GM18873 (cell line): Measurements from ENCODE around the gene MC1R.

ENCODE experiments used
- ATAC-seq: cut with Tn5 transposase; IDR thresholded peaks from one replicate; pipeline ENCODE4 v1.9.1; 2021; ENCODE audit warnings: mild to moderate bottlenecking, moderate library complexity, moderate number of reproducible peaks; ENCODE audit not compliant: unreplicated experiment, low FRiP score

The MC1R gene

DNA sequence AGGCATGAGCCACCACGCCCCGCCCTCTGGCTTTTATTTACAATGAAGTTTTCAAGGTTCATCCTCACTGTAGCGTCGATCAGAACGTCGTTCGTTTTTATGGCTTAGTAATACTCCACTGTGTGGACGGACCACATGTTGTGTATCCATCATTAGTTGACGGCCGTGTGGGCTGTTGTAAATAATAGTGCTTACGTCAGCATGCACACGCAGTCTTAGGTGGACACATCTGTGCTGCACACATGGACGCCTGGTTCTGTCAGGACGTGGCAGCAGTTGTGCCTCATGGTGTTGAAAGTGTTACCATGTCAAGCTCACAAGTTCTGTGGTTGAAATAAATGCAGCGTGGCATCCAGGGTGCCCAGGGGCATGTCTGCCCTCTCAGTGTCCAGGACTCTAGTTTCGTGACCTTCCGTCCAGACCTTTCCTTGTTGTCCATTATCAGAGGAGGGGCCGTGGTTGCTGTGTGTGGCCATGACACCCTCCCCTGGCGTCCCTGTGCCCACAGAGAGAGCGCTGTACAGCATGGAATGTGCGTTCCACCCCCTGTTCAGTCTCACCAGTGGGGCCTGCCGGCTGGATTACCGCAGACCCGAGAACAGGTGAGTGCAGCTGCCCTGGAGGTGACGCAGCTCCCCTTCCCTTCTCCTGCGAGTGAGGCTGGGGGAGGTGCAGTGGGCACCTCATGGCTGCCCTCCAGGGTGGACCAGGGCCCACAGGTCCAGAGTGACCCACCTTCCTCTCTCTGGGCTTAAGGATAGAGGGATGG is 23.0 kb upstream of the MC1R start:
- no peak for ATAC-seq

DNA sequence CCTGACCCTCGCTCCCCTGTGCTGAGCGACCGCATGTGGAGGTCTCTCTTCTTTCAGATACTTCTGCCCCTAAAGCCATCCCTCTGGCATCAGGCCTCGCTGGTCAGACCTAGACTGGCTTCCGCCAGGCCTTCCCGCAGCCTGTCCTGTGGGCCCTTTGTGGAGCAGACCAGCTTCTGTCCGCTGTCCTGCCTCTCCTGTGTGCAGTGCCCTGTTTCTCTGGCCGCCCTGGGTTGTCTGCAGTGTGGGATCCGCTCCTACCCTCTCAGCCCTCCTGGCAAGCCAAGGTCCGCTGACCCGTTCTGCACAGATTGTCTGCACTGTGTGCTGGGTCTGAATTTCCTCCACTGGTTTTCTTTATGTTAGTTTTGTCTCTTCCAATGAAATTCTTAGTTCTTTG is 21.5 kb upstream of the MC1R start:
- ATAC-seq: no peak

DNA sequence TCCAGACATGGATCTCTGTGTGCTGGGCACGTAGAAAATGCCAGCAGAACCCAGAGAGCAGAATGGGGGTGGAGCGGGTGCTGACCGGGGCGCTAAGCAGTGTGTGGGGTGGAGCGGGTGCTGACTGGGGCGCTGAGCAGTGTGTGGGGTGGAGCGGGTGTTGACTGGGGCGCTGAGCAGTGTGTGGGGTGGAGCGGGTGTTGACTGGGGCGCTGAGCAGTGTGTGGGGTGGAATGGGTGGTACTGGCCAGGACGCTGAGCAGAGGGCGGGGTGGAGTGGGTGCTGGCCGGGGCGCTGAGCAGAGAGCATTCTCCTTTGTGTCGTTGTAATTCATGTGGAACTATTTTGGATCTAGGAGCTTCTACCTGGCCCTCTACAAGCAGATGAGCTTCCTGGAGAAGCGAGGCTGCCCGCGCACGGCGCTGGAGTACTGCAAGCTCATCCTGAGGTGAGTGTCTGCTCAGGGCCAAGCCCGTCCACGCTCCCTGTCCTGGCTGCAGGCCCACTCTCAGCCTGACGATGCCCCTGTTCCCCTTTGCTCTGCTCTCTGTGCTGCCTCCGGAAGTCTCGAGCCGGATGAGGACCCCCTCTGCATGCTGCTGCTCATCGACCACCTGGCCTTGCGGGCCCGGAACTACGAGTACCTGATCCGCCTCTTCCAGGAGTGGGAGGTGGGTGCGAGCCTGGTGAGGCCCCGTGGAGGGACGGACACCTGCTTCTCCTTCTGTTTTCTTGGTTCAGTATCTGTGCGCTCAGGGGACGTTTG is 20.3 kb upstream of the MC1R start:
- ATAC-seq: no peak

DNA sequence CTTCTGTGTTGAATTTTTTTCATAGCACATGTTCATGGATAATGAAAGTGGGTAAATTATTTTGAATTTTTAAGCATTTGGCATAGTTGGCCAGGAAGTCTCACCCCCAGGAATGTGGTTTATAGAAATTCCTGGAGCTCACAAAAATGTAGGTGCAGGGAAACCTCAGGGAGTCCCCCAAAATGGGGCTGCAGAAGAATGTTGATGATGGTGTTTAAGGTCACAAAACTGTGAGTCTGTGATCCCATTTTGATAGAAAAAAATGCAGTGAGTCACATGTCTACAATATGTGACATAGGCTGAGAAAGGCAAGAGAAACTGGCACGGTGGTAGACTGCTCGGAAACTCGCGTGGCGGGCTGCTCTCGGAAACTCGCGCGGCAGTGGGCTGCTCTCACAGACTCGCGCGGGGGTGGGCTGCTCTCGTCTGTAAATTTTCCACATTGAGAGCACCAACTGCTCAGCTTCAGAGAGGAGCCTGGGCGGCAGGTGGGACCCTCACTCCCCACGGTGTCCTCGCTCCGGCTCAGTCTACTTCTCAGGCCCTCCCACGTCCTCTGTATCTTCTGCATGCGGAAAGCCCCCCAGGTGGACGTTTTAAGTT is 18.7 kb upstream of the MC1R start:
- ATAC-seq: no peak

DNA sequence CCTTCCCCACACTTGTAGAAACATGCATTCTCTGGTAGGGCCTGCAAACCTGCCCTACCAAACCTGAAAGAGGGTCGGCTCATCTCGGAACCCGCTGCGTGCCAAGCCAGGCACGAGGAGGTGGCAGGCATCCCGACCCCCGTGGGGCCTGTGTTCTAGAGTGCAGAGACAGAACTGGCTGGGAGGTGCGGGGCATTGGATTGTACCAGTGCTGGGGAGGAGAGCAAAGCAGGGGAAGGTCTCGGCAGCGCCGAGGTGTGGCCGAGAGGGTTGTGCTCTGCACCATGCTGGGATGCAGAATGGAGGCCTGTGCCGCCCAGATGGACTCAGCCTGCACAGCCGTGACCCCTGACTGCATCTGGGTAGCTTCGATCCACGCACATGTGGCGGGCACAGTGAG is 17.8 kb upstream of the MC1R start:
- ATAC-seq: no peak

DNA sequence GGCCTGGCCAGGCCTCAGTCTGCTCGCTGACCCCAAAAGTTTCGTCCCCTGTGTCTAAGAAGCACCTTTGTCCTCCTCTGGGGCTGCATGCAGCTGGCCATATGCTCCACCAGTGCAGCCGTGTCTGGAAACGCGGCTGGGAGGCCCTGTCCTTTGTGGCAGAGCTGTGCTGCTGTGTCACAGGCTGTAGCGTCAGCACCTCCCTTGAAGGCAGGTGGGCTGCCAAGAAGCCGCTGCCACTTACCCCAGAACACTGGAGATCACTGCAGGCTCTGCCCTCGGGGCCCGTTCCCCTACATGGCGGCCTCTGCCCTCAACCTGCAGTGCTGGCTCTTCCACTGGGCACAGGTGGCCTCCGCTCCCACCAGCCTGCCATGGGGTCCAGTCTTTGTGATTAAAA is 15.7 kb upstream of the MC1R start:
- no peak for ATAC-seq

DNA sequence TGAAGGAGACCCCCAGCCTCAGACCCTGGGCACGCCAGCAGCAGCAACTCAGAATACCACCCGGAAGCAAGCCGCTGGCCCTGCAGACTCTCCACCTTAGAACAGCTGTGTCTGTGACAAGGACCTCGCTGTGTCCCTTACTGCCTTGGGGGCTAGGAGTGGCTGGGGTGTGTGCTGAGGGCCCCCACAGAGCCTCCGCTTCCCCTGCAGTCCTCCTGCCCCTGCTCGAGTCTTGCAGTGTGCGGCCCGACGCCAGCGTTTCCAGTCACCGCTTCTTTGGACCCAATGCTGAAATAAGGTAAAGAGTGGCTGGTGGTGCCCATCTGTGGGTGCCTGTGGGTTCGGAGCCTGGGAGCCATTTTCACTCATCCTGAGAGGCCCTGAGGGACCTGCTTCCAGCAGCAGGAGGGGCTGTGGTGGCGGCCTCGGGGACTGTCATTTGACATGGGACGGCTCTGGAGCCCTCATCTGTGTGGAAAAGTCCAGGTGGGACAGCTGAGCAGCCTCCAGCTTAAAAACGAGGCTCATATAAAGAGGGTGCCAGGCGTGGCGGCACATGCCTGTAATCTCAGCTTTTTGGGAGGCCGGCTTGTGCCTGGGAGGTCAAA is 14.7 kb upstream of the MC1R start:
- ATAC-seq: no peak

DNA sequence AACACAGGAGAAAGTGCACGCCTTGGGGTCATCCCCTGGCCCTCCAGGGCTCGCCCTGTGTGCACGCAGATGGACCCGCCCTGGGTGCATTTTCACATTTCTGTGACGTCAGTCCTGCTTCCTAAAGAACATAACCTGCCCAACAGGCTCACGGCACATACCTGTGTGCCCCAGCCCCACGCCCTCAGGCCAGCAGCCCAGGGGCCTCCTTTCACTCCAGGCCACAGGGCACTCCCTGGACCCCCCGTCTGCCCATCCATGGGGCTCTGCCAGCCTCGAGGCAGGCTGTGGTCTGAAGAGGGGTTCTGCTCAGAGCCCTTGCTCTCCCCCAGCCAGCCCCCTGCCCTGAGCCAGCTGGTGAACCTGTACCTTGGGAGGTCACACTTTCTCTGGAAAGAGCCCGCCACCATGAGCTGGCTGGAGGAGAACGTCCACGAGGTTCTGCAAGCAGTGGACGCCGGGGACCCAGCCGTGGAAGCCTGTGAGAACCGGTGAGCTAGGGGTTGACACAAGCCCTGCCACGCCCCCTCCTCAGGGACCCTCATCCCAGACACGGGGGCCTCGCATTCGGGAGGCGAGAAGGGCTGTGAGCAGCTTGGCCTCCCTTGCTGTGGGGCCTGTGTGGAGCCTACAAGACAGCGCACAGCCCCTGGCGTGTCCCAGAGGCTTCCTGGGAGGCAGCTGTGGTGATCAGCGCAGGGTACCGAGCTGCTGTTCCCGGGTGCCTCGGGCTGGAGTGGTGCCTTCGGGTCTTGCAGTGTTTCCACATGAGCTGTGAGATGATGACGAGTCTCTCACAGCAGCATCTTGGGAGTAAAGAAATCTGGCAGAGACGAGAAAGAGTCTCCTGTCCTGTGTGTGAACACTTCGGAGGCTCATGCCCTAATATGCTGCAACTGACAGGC is 13.8 kb upstream of the MC1R start:
- no peak for ATAC-seq

DNA sequence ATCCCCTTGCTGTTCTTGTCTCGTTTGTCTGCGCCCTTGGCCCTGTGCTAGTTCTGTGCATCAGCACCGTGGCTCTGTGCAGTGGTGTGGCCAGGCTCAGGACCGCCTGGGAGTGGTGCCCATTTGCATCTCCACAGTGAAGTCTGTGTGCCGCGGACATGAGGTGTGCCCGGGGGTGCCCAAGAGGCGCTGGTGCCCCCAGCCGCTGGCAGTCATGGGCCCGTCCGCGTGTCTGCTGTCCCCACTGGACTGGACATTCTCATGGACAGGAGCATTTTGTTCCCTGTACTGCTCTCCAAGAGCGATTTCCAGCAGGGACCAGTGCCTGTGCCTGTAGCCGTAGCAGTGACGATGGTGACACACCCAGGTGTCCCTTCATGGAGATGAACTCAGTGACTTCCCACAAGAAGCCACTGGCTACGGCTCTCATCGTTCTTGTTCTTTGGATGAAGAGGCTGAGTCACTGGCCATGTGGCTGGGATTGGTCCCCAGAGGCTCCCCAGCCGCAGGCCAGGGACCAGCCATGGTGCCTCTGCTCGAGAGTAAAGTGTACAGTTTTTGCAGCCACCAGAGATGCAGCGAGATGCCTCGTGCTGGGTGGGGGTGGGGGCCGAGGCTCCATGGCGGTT is 13.0 kb upstream of the MC1R start:
- ATAC-seq: no peak

DNA sequence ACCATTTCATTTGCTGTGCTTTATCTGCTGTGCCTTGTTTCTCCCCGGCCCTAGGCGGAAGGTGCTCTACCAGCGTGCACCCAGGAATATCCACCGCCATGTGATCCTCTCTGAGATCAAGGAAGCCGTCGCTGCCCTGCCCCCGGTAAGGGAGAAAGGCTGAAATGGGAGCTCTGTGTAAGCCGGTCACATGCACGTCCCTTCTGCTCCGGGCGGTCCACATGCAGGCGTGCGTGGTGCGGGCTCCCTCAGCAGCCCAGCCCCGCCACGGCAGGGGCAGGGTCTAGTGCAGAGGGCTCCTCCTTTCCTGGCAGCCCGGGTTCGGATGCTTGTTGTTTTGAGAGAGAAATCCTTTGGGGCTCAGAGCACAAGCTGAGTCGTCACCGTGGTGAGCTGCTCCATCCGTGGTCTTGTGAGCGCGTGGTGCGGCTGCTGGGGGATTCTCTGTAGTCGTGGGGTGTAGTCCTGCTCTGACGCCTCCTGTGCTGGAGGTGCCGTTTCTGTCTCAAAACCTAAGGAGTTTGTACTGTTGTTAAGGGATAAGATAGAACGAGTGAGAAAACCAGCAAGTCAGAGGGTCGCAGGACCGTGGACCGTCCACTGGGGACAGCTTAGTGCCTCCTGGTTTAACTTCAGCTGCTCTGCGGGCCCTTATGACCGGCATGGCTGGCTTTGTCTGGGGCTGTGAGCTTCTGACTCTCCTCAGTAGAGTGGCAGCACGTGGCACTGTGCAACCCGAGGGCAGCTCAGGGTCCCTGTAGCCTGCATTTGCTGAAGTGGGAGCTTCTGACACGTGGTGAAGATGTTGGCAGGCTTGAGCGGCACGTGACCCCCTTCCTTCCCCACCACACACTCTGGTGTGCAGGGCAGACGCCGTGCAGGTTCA is 12.3 kb upstream of the MC1R start:
- no peak for ATAC-seq

DNA sequence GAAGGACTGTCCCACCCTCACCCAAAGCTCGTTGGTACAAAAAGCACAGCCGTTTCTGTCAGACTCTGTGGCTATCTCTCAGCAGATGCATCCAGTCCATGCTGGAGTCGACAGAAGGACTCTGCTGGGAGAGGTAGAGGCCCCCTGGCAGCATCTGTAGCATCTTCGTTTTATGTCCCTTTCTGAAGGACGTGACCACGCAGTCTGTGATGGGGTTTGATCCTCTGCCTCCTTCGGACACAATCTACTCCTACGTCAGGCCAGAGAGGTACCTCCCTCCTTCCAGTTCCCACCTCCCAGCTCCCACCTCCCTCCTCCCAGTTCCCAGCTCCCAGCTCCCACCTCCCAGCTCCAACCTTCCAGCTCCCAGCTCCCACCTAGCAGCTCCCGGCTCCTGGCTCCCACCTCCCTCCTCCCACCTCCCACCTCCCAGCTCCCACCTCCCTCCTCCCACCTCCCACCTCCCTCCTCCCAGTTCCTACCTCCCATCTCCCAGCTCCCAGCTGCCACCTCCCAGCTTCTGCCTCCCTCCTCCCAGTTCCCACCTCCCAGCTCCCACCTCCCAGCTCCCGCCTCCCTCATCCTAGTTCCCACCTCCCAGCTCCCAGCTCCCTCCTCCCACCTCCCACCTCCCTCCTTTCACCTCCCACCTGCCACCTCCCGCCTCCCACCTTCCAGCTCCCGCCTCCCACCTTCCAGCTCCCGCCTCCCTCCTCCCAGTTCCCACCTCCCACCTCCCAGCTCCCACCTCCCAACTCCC is 11.4 kb upstream of the MC1R start:
- no peak for ATAC-seq

DNA sequence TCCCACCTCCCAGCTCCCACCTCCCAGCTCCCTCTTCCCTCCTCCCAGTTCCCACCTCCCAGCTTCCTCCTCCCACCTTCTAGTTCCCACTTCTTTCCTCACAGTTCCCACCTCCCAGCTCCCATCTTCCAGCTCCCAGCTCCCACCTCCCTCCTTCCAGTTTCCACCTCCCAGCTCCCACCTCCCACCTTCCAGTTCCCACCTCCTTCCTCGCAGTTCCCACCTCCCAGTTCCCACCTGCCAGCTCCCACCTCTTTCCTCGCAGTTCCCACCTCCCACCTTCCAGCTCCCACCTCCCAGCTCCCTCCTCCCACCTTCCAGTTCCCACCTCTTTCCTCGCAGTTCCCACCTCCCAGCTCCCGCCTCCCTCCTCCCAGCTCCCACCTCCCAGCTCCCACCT is 10.4 kb upstream of the MC1R start:
- ATAC-seq: no peak

DNA sequence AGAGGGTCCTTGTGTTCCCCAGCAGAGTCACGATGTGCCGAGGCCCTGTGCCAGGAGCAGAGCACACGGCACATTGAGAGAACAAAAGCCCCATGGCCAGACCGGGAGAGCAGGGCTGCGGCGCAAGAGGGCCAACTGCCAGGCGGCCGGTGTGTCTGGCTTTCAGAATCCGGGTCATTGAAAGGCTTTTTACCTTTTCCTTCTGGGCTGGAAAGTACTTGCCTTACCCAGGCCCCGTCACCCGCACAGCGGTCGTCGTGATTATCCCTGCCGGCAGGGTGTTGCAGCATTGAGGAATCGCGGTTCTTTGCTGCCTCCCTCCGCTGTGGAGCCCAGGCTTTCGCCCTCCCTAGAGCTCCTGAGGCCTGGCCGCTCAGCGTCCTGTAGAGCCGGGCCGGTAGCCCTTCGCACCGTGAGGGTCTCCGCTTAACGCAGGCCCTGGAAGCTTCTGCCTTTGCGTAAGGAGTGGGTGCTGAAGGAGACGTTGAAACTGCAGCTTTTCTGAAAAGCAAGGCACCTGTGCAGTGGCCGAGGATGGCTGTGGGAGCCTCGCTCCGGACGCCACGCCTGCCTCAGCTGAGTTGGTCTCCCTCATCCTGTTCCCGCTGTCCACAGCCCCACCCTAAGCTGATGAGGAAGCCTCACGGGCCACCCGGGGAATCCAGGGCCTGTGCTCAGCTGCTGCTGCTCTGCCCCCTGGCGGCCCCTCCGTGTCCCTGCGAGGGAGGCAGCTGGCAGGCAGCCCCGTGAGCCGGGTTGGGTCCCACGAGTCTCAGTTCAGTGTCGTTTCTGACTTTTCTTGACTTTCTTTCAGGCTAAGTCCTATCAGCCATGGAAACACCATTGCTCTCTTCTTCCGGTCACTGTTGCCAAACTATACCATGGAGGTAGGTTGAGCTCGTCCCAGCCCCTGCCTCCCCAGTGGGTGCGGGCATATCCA is 8.6 kb upstream of the MC1R start:
- ATAC-seq: no peak

DNA sequence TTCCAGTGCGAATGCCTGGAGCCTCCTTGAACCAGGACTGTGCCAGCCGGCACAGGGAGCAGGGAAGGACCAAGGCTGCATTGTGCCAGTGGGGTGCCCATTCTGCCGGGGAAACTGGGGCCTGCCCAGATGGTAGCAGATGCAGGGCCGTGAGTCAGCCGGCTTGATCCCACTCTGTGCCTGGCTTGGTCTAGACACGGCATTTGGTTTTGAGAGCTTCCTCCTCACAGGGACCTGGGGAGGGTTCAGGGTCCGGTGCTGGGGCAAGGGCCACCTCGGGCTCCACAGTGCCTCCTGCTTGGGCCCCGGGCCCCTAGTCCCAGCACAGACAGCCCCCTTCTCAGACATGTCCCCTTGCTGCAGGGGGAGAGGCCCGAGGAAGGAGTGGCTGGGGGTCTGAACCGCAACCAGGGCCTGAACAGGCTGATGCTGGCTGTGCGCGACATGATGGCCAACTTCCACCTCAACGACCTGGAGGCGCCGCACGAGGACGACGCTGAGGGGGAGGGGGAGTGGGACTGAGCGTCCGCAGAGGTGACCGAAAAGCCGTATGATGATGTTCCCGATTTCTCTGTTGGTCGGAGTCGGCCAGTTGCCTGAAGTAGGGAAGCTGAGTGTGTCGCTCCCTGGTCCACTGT is 7.8 kb upstream of the MC1R start:
- ATAC-seq: no peak

DNA sequence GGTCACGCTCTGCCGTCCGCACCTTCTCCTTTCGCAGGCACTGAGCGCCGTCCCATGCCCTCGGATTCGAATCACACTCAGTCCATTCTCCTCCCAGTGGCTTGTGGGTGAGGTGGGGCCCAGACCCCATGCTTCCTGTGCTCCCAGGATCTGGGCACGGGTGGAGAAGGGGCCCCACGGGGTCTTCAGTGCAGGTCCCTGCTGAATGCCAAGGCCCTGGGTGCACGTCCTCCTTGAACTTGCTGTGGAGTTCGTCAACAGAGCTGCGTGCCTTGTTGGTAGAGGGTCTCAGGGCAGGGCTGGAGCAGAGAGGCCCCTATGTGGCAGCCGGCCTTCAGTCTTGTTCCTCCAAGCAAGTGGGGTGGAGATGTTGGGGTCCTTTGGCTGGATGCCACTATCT is 7.3 kb upstream of the MC1R start:
- no peak for ATAC-seq

DNA sequence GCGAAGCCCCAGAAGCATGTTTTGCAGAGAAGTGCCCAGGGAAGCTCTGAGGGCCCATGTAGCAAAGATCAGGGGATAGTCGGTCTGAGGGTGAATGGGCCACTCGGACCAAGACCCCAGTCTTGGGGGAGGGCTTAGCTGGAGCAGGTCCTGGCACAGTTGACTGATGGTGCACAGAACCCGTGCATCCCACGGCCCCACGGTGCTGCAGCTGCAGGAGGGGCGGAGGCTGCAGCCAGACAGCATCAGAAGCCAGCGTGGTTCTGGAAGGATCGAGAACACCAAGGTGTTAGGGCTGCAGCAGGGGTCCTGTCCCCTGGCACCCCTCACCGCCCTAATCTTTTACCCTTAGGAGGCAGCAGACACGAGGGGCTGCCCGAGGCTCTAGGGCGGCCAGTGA is 6.5 kb upstream of the MC1R start:
- no peak for ATAC-seq

DNA sequence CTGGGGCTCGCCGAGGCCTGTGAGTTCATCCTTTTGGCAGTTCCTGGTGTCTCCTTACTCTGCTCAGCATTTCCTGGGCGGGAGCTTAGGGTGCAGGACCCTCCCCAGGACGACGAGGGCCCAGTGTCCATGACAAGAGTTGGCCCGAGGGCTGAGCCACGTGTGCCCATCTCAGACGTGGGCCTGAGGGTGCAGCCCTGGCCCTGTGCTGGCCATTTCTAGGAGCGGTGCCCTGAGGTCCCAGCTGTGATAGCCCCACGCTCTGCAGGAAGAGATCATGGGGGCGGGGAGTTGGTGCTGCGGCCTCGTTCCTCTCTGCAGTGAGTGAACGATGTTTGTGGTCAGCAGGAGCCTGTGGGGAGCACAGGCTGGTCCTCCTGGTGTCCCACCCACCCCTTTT is 6.0 kb upstream of the MC1R start:
- no peak for ATAC-seq
